ENCODE data around the gene DEAF1. TPM values are rescaled to one million over a fixed set of nuclear protein-coding genes. Genes with fewer than 3 reads are reported as not detected.

The DEAF1 gene
- polyA plus RNA-seq, 1 donor (not counting 4 experiments of a cell fraction or from before 2014, with no cell fraction given) = 8.1 TPM

DNA sequence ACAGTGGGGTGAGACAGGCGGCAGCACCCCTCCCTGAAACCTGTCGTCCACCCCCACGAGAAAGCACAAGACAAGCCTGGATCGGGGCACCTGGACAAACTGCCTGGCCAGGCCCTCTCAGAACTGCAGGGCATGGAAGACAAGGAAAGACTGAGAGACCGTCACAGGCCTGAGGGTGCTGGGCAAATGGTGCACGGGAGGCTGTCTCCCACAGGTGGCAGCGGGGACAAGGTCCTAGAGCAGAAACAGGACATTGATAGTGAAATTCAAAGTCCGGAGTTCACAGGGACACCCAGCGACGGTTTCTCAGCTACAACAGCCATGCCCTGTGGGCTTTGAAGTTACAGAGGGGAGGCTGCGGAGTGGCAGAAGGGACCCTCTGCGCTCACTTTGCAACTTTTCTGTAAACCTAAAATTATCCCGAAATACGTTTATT lies 37.3 kb downstream of the DEAF1 start:
- Histone ChIP-seq H3K4me1 (ENCODE audit: control insufficient read depth, extremely low read depth, insufficient read depth, low read length) (peaks cover 7% of the 10 kb centered on the region), H3K4me3 (ENCODE audit: control insufficient read depth in 2 of 3, extremely low read depth in 1 of 3, insufficient read depth in 2 of 3, low read depth in 1 of 3, low read length in 3 of 3) (no peak overlapping the region), H3K27ac (ENCODE audit: control insufficient read depth, insufficient read depth, low read length) (no peak overlapping the region), H3K79me2 (ENCODE audit: control insufficient read depth, insufficient read depth, low read length) (peaks cover 2% of the 10 kb centered on the region), H3K4me2 (ENCODE audit: control insufficient read depth, extremely low read depth, insufficient read depth, low read depth, low read length) (no peak overlapping the region), H3K9ac (ENCODE audit: control insufficient read depth, extremely low read depth, insufficient read depth, low read length) (no peak overlapping the region), H3K27me3 (ENCODE audit: control insufficient read depth, extremely low read depth, insufficient read depth, low read length) (no peaks in the 10 kb centered on the region), H3K9me3 (ENCODE audit: control insufficient read depth, low read depth, low read length) (no peaks in the 10 kb centered on the region), H2AFZ (ENCODE audit: control insufficient read depth, low read length) (no peak overlapping the region), H3K9me1 (ENCODE audit: control insufficient read depth, extremely low read depth, insufficient read depth, low read length) (no peaks in the 10 kb centered on the region), H4K20me1 (ENCODE audit: control insufficient read depth, extremely low read depth, insufficient read depth, low read length) (no peaks in the 10 kb centered on the region), H3K36me3 (ENCODE audit: control insufficient read depth in 2 of 2, extremely low read depth in 1 of 2, insufficient read depth in 2 of 2, low read length in 2 of 2) (peaks cover 5% of the 10 kb centered on the region in 2 experiments)
- DNase-seq (ENCODE audit: low read depth, low spot score) = no peak
- dilution Hi-C loops (cut with MboI; ENCODE audit: extremely low pct_ligation_motif_present, low sequenced_read_pairs) = no loop called here
- no peak for FAIRE-seq
- TF ChIP-seq EZH2 (IDR thresholded peaks at IDR 0.05; ENCODE audit: low read length) (no peak), CTCF (optimal IDR thresholded peaks at IDR 0.05 in 1 of 3, IDR thresholded peaks at IDR 0.05 in 1 of 3, conservative IDR thresholded peaks at IDR 0.05 in 1 of 3; ENCODE audit: extremely low read depth in 1 of 3, insufficient read depth in 2 of 3, low read length in 3 of 3) (no peak)

DNA sequence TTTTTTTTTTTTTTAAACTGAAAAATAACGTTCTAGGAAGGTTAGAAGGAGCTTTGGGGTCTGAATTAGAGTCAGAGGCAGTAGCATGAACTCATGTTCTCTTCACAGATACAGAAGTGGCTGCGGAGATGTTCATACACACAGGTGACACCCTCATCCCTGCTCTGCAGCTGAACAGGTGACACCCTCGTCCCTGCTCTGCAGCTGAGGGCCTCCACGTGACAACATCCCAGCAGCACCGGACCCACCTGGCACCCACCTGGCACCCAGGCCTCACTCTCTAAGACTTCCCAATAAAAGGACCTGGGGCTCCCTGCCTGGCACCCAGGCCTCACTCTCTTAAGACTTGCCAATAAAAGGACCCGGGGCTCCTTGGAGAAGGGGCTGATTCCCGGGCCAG lies 38.2 kb downstream of the DEAF1 start:
- Histone ChIP-seq H3K4me2 (ENCODE audit: control insufficient read depth, extremely low read depth, insufficient read depth, low read depth, low read length) (no peak overlapping the region), H3K79me2 (ENCODE audit: control insufficient read depth, insufficient read depth, low read length) (no peaks in the 10 kb centered on the region), H3K9me1 (ENCODE audit: control insufficient read depth, extremely low read depth, insufficient read depth, low read length) (no peaks in the 10 kb centered on the region), H3K27ac (ENCODE audit: control insufficient read depth, insufficient read depth, low read length) (no peak overlapping the region), H3K4me1 (ENCODE audit: control insufficient read depth, extremely low read depth, insufficient read depth, low read length) (peaks cover 7% of the 10 kb centered on the region), H3K4me3 (ENCODE audit: control insufficient read depth in 2 of 3, extremely low read depth in 1 of 3, insufficient read depth in 2 of 3, low read depth in 1 of 3, low read length in 3 of 3) (no peak overlapping the region), H3K9ac (ENCODE audit: control insufficient read depth, extremely low read depth, insufficient read depth, low read length) (no peak overlapping the region), H3K27me3 (ENCODE audit: control insufficient read depth, extremely low read depth, insufficient read depth, low read length) (no peaks in the 10 kb centered on the region), H3K9me3 (ENCODE audit: control insufficient read depth, low read depth, low read length) (no peaks in the 10 kb centered on the region), H3K36me3 (ENCODE audit: control insufficient read depth in 2 of 2, extremely low read depth in 1 of 2, insufficient read depth in 2 of 2, low read length in 2 of 2) (peaks cover 5% of the 10 kb centered on the region in 2 experiments), H2AFZ (ENCODE audit: control insufficient read depth, low read length) (no peak overlapping the region), H4K20me1 (ENCODE audit: control insufficient read depth, extremely low read depth, insufficient read depth, low read length) (no peaks in the 10 kb centered on the region)
- dilution Hi-C loops (cut with MboI; ENCODE audit: extremely low pct_ligation_motif_present, low sequenced_read_pairs) = no loop called here
- TF ChIP-seq CTCF (optimal IDR thresholded peaks at IDR 0.05 in 1 of 3, IDR thresholded peaks at IDR 0.05 in 1 of 3, conservative IDR thresholded peaks at IDR 0.05 in 1 of 3; ENCODE audit: extremely low read depth in 1 of 3, insufficient read depth in 2 of 3, low read length in 3 of 3) (no peak), EZH2 (IDR thresholded peaks at IDR 0.05; ENCODE audit: low read length) (no peak)
- no peak for DNase-seq (ENCODE audit: low read depth, low spot score)
- no peak for FAIRE-seq

Measured in keratinocyte (primary cell).